ENCODE results near the gene NSD2.

Gene NSD2

GRCh38 chr4:1960170-1960825, 89.1 kb downstream of the NSD2 start:
- DNase-seq (ENCODE audit: low read depth) = peak; percentile 66
- no peak overlapping the region for H3K4me3 ChIP-seq (ENCODE audit: low read depth, low read length)
- TF ChIP-seq, protein P1, sequence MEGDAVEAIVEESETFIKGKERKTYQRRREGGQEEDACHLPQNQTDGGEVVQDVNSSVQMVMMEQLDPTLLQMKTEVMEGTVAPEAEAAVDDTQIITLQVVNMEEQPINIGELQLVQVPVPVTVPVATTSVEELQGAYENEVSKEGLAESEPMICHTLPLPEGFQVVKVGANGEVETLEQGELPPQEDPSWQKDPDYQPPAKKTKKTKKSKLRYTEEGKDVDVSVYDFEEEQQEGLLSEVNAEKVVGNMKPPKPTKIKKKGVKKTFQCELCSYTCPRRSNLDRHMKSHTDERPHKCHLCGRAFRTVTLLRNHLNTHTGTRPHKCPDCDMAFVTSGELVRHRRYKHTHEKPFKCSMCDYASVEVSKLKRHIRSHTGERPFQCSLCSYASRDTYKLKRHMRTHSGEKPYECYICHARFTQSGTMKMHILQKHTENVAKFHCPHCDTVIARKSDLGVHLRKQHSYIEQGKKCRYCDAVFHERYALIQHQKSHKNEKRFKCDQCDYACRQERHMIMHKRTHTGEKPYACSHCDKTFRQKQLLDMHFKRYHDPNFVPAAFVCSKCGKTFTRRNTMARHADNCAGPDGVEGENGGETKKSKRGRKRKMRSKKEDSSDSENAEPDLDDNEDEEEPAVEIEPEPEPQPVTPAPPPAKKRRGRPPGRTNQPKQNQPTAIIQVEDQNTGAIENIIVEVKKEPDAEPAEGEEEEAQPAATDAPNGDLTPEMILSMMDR (conservative IDR thresholded peaks at IDR 0.05; ENCODE audit: low read depth, low read length) = no peak

DNA sequence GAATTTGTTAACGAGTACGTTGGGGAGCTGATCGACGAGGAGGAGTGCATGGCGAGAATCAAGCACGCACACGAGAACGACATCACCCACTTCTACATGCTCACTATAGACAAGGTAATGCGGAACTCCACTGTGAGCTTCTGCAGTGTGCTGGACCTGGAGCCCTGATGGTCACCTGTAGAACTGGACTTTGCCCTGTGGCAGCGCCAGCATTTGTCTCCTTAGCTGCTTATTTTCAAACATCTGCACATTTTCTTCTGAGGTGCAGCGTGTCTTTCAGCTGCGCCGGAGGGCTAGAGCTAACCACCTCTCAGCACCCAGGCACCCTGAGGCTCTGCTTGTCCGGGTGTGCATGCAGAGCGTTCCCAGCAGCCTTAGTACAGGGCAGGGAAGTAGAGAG, 89.8 kb downstream of the NSD2 start:
- TF ChIP-seq, protein P1 (conservative IDR thresholded peaks at IDR 0.05; ENCODE audit: low read depth, low read length) = no peak
- H3K4me3 ChIP-seq (ENCODE audit: low read depth, low read length) = no peak overlapping the region
- no peak for DNase-seq (ENCODE audit: low read depth)

- TF ChIP-seq, protein P1 (conservative IDR thresholded peaks at IDR 0.05; ENCODE audit: low read depth, low read length) = no peak
- no peak for DNase-seq (ENCODE audit: low read depth)
- H3K4me3 ChIP-seq (ENCODE audit: low read depth, low read length) = no peak overlapping the region
These were observed 90.4 kb downstream of the NSD2 start for GRCh38 chr4:1961563-1961962.

DNA sequence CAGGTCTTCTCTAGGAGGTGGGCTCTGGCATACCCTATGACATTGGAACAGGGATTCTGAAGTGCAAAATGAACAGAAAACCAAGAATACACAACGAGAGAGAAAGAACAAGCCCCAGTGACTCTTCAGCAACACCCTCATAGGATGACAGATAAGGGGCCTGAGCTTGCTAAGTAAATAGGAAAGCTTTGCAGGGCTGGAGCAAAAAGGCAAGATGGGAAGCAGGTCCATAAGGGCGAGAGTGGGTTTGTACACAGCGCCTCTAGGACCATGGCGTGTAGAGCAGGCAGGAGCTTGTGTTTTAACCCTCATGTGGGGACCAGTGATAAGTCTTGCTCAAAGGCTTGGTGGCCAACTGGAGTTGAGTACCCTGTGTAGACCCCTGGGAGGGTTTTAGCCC, 91.8 kb downstream of the NSD2 start:
- H3K4me3 ChIP-seq (ENCODE audit: low read depth, low read length) = no peak overlapping the region
- DNase-seq (ENCODE audit: low read depth) = no peak
- TF ChIP-seq, protein P1 (conservative IDR thresholded peaks at IDR 0.05; ENCODE audit: low read depth, low read length) = no peak

DNA sequence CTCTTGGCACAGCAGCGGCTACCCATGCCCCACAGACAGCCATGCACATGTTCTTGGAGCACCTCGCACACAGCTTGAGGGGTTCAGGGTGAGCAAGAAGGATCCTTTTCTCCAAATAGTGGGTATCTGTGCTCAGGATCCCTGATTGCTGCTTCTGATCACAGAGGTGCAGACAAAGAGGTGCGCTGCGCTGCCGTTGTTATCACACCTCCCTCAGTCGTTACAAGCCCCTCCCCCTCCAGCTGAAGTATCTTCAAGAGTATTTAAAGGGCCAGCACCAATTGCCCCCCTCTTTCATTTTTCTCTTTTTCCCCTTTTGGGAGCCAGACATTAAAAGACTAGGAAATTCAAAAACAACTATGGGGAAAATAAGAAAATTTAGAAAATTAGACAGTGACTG, 93.2 kb downstream of the NSD2 start:
- DNase-seq (ENCODE audit: low read depth) = no peak
- TF ChIP-seq, protein P1 (conservative IDR thresholded peaks at IDR 0.05; ENCODE audit: low read depth, low read length) = no peak
- H3K4me3 ChIP-seq (ENCODE audit: low read depth, low read length) = no peak overlapping the region

DNA sequence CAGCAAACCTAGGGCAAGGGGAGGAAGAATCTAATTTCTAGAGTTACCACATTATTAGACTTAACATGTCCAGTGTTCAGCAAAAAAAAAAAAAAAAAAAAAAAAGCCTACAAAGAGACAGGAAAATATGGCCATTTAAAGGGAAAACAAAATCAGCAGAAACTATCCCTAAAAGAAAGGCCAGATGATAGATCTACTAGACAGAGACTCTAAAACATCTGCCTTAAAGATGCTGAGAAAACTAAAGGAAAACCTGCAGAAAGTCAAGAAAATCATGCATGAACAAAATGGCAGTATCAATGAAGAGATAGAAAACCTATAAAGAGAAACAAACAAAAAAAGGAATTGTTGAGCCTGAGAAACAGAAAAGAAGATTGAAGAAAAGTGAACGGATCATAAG, 93.8 kb downstream of the NSD2 start:
- DNase-seq (ENCODE audit: low read depth) = no peak
- H3K4me3 ChIP-seq (ENCODE audit: low read depth, low read length) = no peak overlapping the region
- TF ChIP-seq, protein P1 (conservative IDR thresholded peaks at IDR 0.05; ENCODE audit: low read depth, low read length) = no peak

DNA sequence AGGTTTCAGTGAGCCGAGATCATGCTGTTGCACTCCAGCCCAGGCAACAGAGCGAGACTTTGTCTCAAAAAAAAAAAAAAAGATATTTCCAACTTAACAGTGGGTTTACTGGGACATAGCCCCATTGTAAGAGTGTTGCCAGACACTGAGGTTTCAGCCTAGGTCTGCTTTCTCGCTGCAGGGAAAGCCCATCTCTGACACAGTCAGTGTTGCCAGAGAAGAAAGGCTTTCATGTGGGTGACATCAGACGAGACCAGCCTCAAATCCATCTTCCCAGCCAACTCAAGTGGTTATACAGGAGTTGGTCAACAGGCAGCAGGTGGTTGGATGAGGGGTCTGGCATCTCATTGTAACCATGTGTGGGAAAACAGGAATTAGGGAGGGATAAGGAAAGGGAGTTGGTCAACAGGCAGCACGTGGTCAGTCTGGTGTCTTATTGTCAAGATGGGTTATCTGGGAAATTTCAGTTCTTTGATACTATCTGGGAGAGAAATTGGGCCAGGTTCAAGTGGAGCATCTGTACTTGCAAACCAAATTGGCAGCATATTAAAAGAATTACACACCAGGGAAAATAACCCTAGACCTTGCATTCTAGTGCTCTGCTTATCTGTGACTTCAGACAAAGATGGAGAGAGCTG, 96.4 kb downstream of the NSD2 start:
- H3K4me3 ChIP-seq (ENCODE audit: low read depth, low read length) = no peak overlapping the region
- TF ChIP-seq, protein P1 (conservative IDR thresholded peaks at IDR 0.05; ENCODE audit: low read depth, low read length) = no peak
- no peak for DNase-seq (ENCODE audit: low read depth)
